Mucosa of descending colon (tissue), 3 donors: Measurements from ENCODE around the gene TPM2. TPM values are rescaled to one million over a fixed set of nuclear protein-coding genes. Genes with fewer than 3 reads are reported as not detected.
A peak's percentile ranks its signal among the peaks of the same experiment; 100 is the strongest.

Experiments
- ATAC-seq: fragments of 200-7000 bp; cut with Tn5 transposase; one replicate; pipeline ENCODE4 v1.9.1; 2020; ENCODE audit warnings: mild to moderate bottlenecking, moderate library complexity
- DNase-seq, 3 donors: peaks; one replicate each; pipeline ENCODE4 v3.0.0-alpha.2; 2020
- H3K36me3 ChIP-seq: fragments of 200-600 bp; one replicate; pipeline ENCODE4 v1.8.0; 2021; ENCODE audit warnings: low read depth, mild to moderate bottlenecking
- H3K4me1 ChIP-seq: fragments of 200-600 bp; one replicate; pipeline ENCODE4 v1.8.0; 2021; ENCODE audit warnings: low read depth, mild to moderate bottlenecking
- H3K4me3 ChIP-seq: fragments of 200-600 bp; one replicate; pipeline ENCODE4 v1.8.0; 2021; ENCODE audit warnings: mild to moderate bottlenecking
- H3K9me3 ChIP-seq: fragments of 200-600 bp; one replicate; pipeline ENCODE4 v1.8.0; 2021; ENCODE audit warnings: mild to moderate bottlenecking
- intact Hi-C, 2 donors: fragments of 100-400 bp; cut with DNase I in 1 of 2; cut with micrococcal nuclease in 1 of 2; formaldehyde crosslinking; loops; one replicate each; pipeline versions ENCODE4 v1.11.0 to v1.11.1; 2022; cut with DNase I, micrococcal nuclease
- total RNA-seq, 3 donors: library from RNA; stranded (reverse); fragmentation: NEBNext Ultra II Directional in 2 of 3; extraction: Animal tissue kit (Norgen Biotek cat#: 25700) in 2 of 3; gene quantifications; one replicate each; pipeline versions ENCODE4 v1.2.1 to v1.2.4, GENCODE V29; 2021 to 2023
- TF ChIP-seq, protein P1 (sequence below): fragments of 200-600 bp; IDR thresholded peaks from one replicate; pipeline ENCODE4 v1.8.0; 2022; ENCODE audit warnings: antibody characterized with exemption, mild to moderate bottlenecking
- donor health status: DM: no; HTN: no; CAD: no; lungs with moderate emphysema.
- donor health status: DM: no; HTN: no; CAD: no.
- donor health status: DM: no; HTN: yes; CAD: no.

The TPM2 gene
- total RNA-seq, 3 donors from 2014 or later: 45.3 to 1,899 (median 152) TPM

GRCh38 chr9:35734096-35734495, 44.4 kb upstream of the TPM2 start:
- Histone ChIP-seq H3K4me1 (peaks cover 40% of the 10 kb centered on the region), H3K36me3 (peaks cover 9% of the 10 kb centered on the region)
- intact Hi-C loops: loop anchor here in 1 of 2 donors (5.0 kb wide), 1 partner anchor 77 kb away; the partner anchor contains the start of genes CCDC107 and RMRP

DNA sequence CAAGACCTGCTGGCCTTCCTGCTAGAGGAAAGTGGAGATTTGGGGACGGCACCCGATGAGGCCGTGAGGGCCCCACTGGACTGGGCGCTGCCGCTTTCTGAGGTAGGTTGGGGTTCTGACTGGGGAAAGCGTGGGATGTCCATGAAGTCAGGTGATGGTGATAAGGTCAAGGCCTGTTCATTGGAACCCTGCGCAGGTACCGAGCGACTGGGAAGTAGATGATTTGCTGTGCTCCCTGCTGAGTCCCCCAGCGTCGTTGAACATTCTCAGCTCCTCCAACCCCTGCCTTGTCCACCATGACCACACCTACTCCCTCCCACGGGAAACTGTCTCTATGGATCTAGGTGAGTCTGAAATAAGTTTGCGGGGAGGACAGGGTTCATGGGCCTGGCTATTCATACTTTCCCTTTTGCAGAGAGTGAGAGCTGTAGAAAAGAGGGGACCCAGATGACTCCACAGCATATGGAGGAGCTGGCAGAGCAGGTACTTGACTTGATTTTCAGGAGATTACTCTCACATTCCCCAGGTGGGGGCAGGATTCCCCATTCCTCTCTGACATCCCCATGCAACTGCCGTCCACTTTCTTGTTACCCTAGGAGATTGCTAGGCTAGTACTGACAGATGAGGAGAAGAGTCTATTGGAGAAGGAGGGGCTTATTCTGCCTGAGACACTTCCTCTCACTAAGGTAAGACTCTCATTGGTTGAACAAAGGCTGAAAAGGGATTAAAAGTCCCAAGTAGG, 43.2 kb upstream of the TPM2 start:
- H3K4me1 ChIP-seq: peaks cover 47% of the 10 kb centered on the region
- DNase-seq (peak in 1 of 3 donors; percentile 56), ATAC-seq (peak; percentile 4)
- intact Hi-C loops: loop anchor here in 1 of 2 donors (5.0 kb wide), 1 partner anchor 76 kb away; the partner anchor contains the start of genes CCDC107 and RMRP
- H3K36me3 ChIP-seq: peaks cover under 1% of the 10 kb centered on the region
- no peaks in the 10 kb centered on the region for H3K9me3 ChIP-seq
- TF ChIP-seq, protein P1, sequence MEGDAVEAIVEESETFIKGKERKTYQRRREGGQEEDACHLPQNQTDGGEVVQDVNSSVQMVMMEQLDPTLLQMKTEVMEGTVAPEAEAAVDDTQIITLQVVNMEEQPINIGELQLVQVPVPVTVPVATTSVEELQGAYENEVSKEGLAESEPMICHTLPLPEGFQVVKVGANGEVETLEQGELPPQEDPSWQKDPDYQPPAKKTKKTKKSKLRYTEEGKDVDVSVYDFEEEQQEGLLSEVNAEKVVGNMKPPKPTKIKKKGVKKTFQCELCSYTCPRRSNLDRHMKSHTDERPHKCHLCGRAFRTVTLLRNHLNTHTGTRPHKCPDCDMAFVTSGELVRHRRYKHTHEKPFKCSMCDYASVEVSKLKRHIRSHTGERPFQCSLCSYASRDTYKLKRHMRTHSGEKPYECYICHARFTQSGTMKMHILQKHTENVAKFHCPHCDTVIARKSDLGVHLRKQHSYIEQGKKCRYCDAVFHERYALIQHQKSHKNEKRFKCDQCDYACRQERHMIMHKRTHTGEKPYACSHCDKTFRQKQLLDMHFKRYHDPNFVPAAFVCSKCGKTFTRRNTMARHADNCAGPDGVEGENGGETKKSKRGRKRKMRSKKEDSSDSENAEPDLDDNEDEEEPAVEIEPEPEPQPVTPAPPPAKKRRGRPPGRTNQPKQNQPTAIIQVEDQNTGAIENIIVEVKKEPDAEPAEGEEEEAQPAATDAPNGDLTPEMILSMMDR: no peak
- peak overlapping the region; percentile 52 for H3K4me3 ChIP-seq

More at GRCh38 chr9:35734096-35734495, 44.4 kb upstream of the TPM2 start:
- Histone ChIP-seq H3K4me3 (no peak overlapping the region), H3K9me3 (no peaks in the 10 kb centered on the region)
- ATAC-seq (no peak), DNase-seq (no peak)
- TF ChIP-seq, protein P1: no peak

DNA sequence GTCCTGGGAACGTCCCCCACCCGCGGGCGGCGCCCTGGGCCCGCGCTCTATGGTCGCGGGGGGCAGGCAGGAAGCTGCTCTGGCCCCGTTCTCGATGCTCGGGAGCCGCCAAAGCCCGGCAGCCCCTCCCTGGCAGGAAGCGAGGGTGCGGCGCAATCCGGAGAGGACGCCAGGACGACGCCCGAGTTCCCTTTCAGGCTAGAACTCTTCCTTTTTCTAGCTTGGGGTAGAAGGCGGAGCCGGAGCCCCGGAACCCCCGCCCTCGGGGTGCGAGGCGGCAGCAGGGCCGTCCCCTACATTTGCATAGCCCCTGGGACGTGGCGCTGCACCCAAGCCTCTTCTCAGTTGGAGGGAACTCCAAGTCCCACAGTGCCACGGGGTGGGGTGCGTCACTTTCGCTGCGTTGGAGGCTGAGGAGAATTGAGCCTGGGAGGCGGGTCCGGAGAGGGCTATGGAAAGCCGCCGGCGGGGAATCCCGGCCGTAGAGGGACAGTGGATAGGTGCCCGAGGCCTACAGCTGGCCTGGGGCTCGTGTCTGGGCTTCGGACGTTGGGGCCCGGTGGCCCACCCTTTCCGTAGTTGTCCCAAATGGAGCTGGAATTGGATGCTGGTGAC, 42.6 kb upstream of the TPM2 start, which contains the start of the genes CREB3 and TLN1:
Gene CREB3 (plus strand): TSS at position 482 of the 615 bp plus-strand sequence. CDS start 107 bp downstream, at position 589.
Gene TLN1 (minus strand): TSS at position 11 of the 615 bp plus-strand sequence. CDS start 6,501 bp downstream, outside the sequence.
- Histone ChIP-seq H3K4me1 (peaks cover 49% of the 10 kb centered on the region), H3K36me3 (no peaks in the 10 kb centered on the region), H3K4me3 (peak within 1 kb of the TSS; percentile 52), H3K9me3 (no peaks in the 10 kb centered on the region)
- ATAC-seq: peak; percentile 88
- intact Hi-C loops: loop anchor here in 1 of 2 donors (5.0 kb wide), 1 partner anchor 75 kb away; the partner anchor contains the start of genes CCDC107 and RMRP
- peak; percentile 97 to 99 (median 99) for DNase-seq
- TF ChIP-seq, protein P1: peak; percentile 16

DNA sequence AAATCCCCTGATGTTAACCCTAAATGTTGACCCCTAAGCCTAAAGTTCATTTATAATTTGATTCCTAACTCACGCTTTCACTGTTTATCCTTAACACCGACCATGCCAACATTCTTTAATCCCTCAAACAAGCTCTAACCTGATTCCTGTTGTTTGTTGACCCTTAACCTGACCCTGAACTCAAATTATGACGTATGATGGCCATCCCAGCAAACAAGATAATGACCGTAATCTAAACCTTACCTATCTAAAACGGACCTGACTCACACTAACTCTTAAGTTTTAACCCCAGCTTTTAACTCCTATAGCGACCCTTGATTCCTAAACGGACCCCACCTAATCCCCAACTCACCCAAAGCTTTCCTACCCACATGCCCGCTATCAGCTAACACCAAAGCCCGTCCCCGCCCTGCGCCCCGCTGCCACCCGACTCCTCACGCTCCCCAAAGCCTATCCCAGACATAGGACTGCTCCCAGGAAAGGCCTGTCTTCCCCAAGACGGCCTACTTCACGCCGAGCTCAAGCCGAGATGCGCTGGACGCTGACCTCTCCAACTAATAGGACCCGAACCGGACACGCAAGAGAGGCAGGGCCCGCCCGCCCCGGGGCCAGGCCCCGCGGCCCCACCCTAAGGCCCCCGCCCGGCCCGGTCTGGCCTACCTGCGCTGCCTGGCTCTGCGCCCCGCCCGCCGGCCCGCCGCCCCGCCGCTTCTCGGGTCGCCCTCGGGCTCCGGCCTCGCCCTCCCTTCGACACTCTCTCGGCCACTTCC, 41.9 kb upstream of the TPM2 start:
- DNase-seq (no peak), ATAC-seq (no peak)
- TF ChIP-seq, protein P1: no peak
- H3K4me3 ChIP-seq: peak overlapping the region; percentile 52
- peaks cover 49% of the 10 kb centered on the region for H3K4me1 ChIP-seq
- no peaks in the 10 kb centered on the region for H3K9me3 ChIP-seq
- no peaks in the 10 kb centered on the region for H3K36me3 ChIP-seq
- intact Hi-C loops: loop anchor here in 1 of 2 donors (5.0 kb wide), 1 partner anchor 74 kb away; the partner anchor contains the start of genes CCDC107 and RMRP

GRCh38 chr9:35730486-35730854, 40.7 kb upstream of the TPM2 start:
- DNase-seq (no peak), ATAC-seq (no peak)
- peaks cover 49% of the 10 kb centered on the region for H3K4me1 ChIP-seq
- H3K9me3 ChIP-seq: no peaks in the 10 kb centered on the region
- TF ChIP-seq, protein P1: no peak
- no peaks in the 10 kb centered on the region for H3K36me3 ChIP-seq
- intact Hi-C loops: loop anchor here in 1 of 2 donors (5.0 kb wide), 1 partner anchor 73 kb away; the partner anchor contains the start of genes CCDC107 and RMRP
- no peak overlapping the region for H3K4me3 ChIP-seq
